ENCODE measurements around the gene GALNT1. TPM values are rescaled to one million over a fixed set of nuclear protein-coding genes. Genes with fewer than 3 reads are reported as not detected.

GALNT1 gene
- polyA plus RNA-seq, 1 donor (not counting 4 experiments of a cell fraction or from before 2014, with no cell fraction given): 69.4 TPM

GRCh38 chr18:35577045-35577848 is 4.3 kb upstream of the GALNT1 start:
- dilution Hi-C loops (cut with MboI; ENCODE audit: extremely low pct_ligation_motif_present, low sequenced_read_pairs): no loop called here
- DNase-seq (ENCODE audit: low read depth, low spot score) (no peak), FAIRE-seq (no peak)
- Histone ChIP-seq H3K4me2 (ENCODE audit: control insufficient read depth, extremely low read depth, insufficient read depth, low read depth, low read length) (no peak overlapping the region), H3K4me1 (ENCODE audit: control insufficient read depth, extremely low read depth, insufficient read depth, low read length) (peaks cover 5% of the 10 kb centered on the region), H3K9me3 (ENCODE audit: control insufficient read depth, low read depth, low read length) (no peaks in the 10 kb centered on the region), H3K4me3 (ENCODE audit: control insufficient read depth in 2 of 3, extremely low read depth in 1 of 3, insufficient read depth in 2 of 3, low read depth in 1 of 3, low read length in 3 of 3) (no peak overlapping the region), H3K79me2 (ENCODE audit: control insufficient read depth, insufficient read depth, low read length) (peaks cover 2% of the 10 kb centered on the region), H3K9me1 (ENCODE audit: control insufficient read depth, extremely low read depth, insufficient read depth, low read length) (no peaks in the 10 kb centered on the region), H3K36me3 (ENCODE audit: control insufficient read depth in 2 of 2, extremely low read depth in 1 of 2, insufficient read depth in 2 of 2, low read length in 2 of 2) (no peaks in the 10 kb centered on the region), H3K9ac (ENCODE audit: control insufficient read depth, extremely low read depth, insufficient read depth, low read length) (no peak overlapping the region), H4K20me1 (ENCODE audit: control insufficient read depth, extremely low read depth, insufficient read depth, low read length) (no peaks in the 10 kb centered on the region), H3K27me3 (ENCODE audit: control insufficient read depth, extremely low read depth, insufficient read depth, low read length) (no peaks in the 10 kb centered on the region), H2AFZ (ENCODE audit: control insufficient read depth, low read length) (no peak overlapping the region), H3K27ac (ENCODE audit: control insufficient read depth, insufficient read depth, low read length) (no peak overlapping the region)
- TF ChIP-seq EZH2 (IDR thresholded peaks at IDR 0.05; ENCODE audit: low read length): no peak
- TF ChIP-seq, protein P1, sequence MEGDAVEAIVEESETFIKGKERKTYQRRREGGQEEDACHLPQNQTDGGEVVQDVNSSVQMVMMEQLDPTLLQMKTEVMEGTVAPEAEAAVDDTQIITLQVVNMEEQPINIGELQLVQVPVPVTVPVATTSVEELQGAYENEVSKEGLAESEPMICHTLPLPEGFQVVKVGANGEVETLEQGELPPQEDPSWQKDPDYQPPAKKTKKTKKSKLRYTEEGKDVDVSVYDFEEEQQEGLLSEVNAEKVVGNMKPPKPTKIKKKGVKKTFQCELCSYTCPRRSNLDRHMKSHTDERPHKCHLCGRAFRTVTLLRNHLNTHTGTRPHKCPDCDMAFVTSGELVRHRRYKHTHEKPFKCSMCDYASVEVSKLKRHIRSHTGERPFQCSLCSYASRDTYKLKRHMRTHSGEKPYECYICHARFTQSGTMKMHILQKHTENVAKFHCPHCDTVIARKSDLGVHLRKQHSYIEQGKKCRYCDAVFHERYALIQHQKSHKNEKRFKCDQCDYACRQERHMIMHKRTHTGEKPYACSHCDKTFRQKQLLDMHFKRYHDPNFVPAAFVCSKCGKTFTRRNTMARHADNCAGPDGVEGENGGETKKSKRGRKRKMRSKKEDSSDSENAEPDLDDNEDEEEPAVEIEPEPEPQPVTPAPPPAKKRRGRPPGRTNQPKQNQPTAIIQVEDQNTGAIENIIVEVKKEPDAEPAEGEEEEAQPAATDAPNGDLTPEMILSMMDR (optimal IDR thresholded peaks at IDR 0.05 in 1 of 3, IDR thresholded peaks at IDR 0.05 in 1 of 3, conservative IDR thresholded peaks at IDR 0.05 in 1 of 3; ENCODE audit: extremely low read depth in 1 of 3, insufficient read depth in 2 of 3, low read length in 3 of 3): no peak

DNA sequence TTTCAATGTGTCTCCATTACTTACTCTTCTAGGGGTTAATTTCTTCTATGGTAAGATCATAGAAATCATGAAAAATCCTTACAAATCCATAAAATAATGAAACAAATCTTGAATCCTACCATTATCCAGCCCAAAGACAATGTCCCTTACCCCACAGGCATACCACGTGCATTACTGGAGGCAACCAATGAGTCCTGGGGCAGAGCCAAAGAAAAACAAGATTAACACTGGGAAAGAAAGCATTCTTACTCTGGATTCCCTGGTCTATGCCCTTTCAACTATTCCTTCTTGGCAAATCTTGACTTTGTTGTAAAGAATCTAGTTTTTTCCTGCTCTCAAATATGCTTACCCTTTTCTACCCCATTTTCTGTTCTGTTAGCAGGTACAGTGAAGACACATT is 3.1 kb upstream of the GALNT1 start:
- dilution Hi-C loops (cut with MboI; ENCODE audit: extremely low pct_ligation_motif_present, low sequenced_read_pairs): no loop called here
- no peak for FAIRE-seq
- no peaks in the 10 kb centered on the region for H3K36me3 ChIP-seq (ENCODE audit: control insufficient read depth in 2 of 2, extremely low read depth in 1 of 2, insufficient read depth in 2 of 2, low read length in 2 of 2)

More for the DNA sequence above, 3.1 kb upstream of the GALNT1 start:
- H3K9me1 ChIP-seq (ENCODE audit: control insufficient read depth, extremely low read depth, insufficient read depth, low read length): no peaks in the 10 kb centered on the region
- TF ChIP-seq, protein P1 (optimal IDR thresholded peaks at IDR 0.05 in 1 of 3, IDR thresholded peaks at IDR 0.05 in 1 of 3, conservative IDR thresholded peaks at IDR 0.05 in 1 of 3; ENCODE audit: extremely low read depth in 1 of 3, insufficient read depth in 2 of 3, low read length in 3 of 3): no peak
- TF ChIP-seq EZH2 (IDR thresholded peaks at IDR 0.05; ENCODE audit: low read length): no peak
- H3K79me2 ChIP-seq (ENCODE audit: control insufficient read depth, insufficient read depth, low read length): peaks cover 14% of the 10 kb centered on the region
- no peak for DNase-seq (ENCODE audit: low read depth, low spot score)
- H3K4me3 ChIP-seq (ENCODE audit: control insufficient read depth in 2 of 3, extremely low read depth in 1 of 3, insufficient read depth in 2 of 3, low read depth in 1 of 3, low read length in 3 of 3): no peak overlapping the region
- no peak overlapping the region for H3K27ac ChIP-seq (ENCODE audit: control insufficient read depth, insufficient read depth, low read length)
- H3K9me3 ChIP-seq (ENCODE audit: control insufficient read depth, low read depth, low read length): no peaks in the 10 kb centered on the region
- no peak overlapping the region for H3K4me2 ChIP-seq (ENCODE audit: control insufficient read depth, extremely low read depth, insufficient read depth, low read depth, low read length)
- no peaks in the 10 kb centered on the region for H3K27me3 ChIP-seq (ENCODE audit: control insufficient read depth, extremely low read depth, insufficient read depth, low read length)
- peaks cover 16% of the 10 kb centered on the region for H3K4me1 ChIP-seq (ENCODE audit: control insufficient read depth, extremely low read depth, insufficient read depth, low read length)
- H3K9ac ChIP-seq (ENCODE audit: control insufficient read depth, extremely low read depth, insufficient read depth, low read length): no peak overlapping the region
- no peak overlapping the region for H2AFZ ChIP-seq (ENCODE audit: control insufficient read depth, low read length)
- H4K20me1 ChIP-seq (ENCODE audit: control insufficient read depth, extremely low read depth, insufficient read depth, low read length): no peaks in the 10 kb centered on the region

Data from keratinocyte (primary cell).